Caco-2 (cell line): Measurements from ENCODE around the gene COL12A1. TPM values are rescaled to one million over a fixed set of nuclear protein-coding genes. Genes with fewer than 3 reads are reported as not detected.

Experiments
- BruUV-seq: library from RNA; stranded (reverse); fragments of 400-500 nt; replicated peaks from 2 replicates; lab custom pipeline; 2021; lab: Mats Ljungman, UMichigan
- CTCF ChIA-PET: fragments of 300-600 bp; sonication (Branson Sonifier 250); formaldehyde crosslinking; loops from one replicate; lab custom pipeline; 2022; ENCODE audit warnings: antibody characterized with exemption; lab: Charles Lee
- POLR2A ChIA-PET: fragments of 300-600 bp; sonication (Branson Sonifier 250); formaldehyde crosslinking; loops from one replicate; lab custom pipeline; 2022; ENCODE audit warnings: antibody characterized with exemption; lab: Charles Lee
- DNase-seq, 2 experiments: peaks; one replicate each; pipeline versions ENCODE4 v3.0.0 to v3.0.0-alpha.2; 2020 to 2022
- H3K27me3 ChIP-seq: replicated peaks from 2 replicates; pipeline ENCODE4 v1.6.0; 2011; ENCODE audit warnings: low read length; ENCODE audit not compliant: control insufficient read depth, insufficient read depth
- H3K36me3 ChIP-seq: 2 replicates; pipeline ENCODE4 v1.5.1; 2011; ENCODE audit warnings: low read length; ENCODE audit not compliant: control insufficient read depth, insufficient read depth
- H3K4me1 ChIP-seq: fragments of 250-450 bp; sonication (Bioruptor Pico); 2 replicates; pipeline ENCODE4 v1.5.1; 2020; ENCODE audit warnings: mild to moderate bottlenecking
- H3K4me3 ChIP-seq: 2 replicates; pipeline ENCODE4 v1.5.1; 2011; ENCODE audit warnings: low read depth, mild to moderate bottlenecking, control low read depth, low read length
- H3K9me3 ChIP-seq: fragments of 250-450 bp; sonication (Bioruptor Pico); 2 replicates; pipeline ENCODE4 v1.5.1; 2020; ENCODE audit warnings: mild to moderate bottlenecking, moderate library complexity
- H3K27ac Mint-ChIP-seq: one replicate; pipeline ENCODE4 v1.8.0; 2022; ENCODE audit warnings: mixed read lengths; ENCODE audit not compliant: unreplicated experiment
- H3K27me3 Mint-ChIP-seq: one replicate; pipeline ENCODE4 v1.8.0; 2022; ENCODE audit warnings: mixed read lengths; ENCODE audit not compliant: insufficient read depth, unreplicated experiment
- H3K36me3 Mint-ChIP-seq: one replicate; pipeline ENCODE4 v1.8.0; 2022; ENCODE audit warnings: mild to moderate bottlenecking, mixed read lengths; ENCODE audit not compliant: insufficient read depth, unreplicated experiment
- H3K4me1 Mint-ChIP-seq: one replicate; pipeline ENCODE4 v1.8.0; 2022; ENCODE audit warnings: low read depth, mixed read lengths; ENCODE audit not compliant: unreplicated experiment
- H3K4me3 Mint-ChIP-seq: one replicate; pipeline ENCODE4 v1.8.0; 2022; ENCODE audit warnings: mild to moderate bottlenecking, moderate library complexity, mixed read lengths; ENCODE audit not compliant: unreplicated experiment
- H3K9me3 Mint-ChIP-seq: one replicate; pipeline ENCODE4 v1.8.0; 2022; ENCODE audit warnings: mixed read lengths; ENCODE audit not compliant: unreplicated experiment
- CTCF ChIP-seq, 2 experiments: fragments of 200-600 bp in 1 of 2; IDR thresholded peaks; 1 replicate in 1 of 2; 2 replicates in 1 of 2; pipeline versions ENCODE4 v1.5.1 to v1.8.0; 2011 to 2022; ENCODE audit warnings: antibody characterized with exemption in 1 of 2, control low read depth in 1 of 2, inconsistent platforms in 1 of 2, low read depth in 1 of 2, low read length in 1 of 2, mild to moderate bottlenecking in 1 of 2, moderate library complexity in 1 of 2; ENCODE audit not compliant: insufficient read depth in 1 of 2, severe bottlenecking in 1 of 2, unreplicated experiment in 1 of 2
- intact Hi-C: fragments of 100-400 bp; cut with micrococcal nuclease; formaldehyde crosslinking; loops from one replicate; pipeline ENCODE4 v1.10.0; 2022; ENCODE audit not compliant: unreplicated experiment
- total RNA-seq: library from RNA; stranded (reverse); gene quantifications from 2 replicates; pipeline ENCODE4 v1.2.3, GENCODE V29; 2022

The COL12A1 gene
- total RNA-seq, 1 experiment from 2014 or later: 68.0 TPM

GRCh38 chr6:75208298-75209183, 2.7 kb upstream of the COL12A1 start:
- Histone ChIP-seq H3K36me3 (no peaks in the 10 kb centered on the region), H3K27me3 (no peaks in the 10 kb centered on the region), H3K9me3 (no peaks in the 10 kb centered on the region), H3K4me3 (no peak overlapping the region), H3K4me1 (peaks cover 13% of the 10 kb centered on the region)
- intact Hi-C loops: loop anchor here (1.0 to 10.0 kb wide), 12 partner anchors 22 to 1531 kb away; no protein-coding TSS in a partner anchor
- Mint-ChIP-seq H3K4me3 (peak overlapping the region; percentile 12), H3K27me3 (no peaks in the 10 kb centered on the region), H3K4me1 (peaks cover 14% of the 10 kb centered on the region), H3K9me3 (no peaks in the 10 kb centered on the region), H3K27ac (no peak overlapping the region), H3K36me3 (peaks cover 6% of the 10 kb centered on the region)
- ChIA-PET POLR2A (no interaction called here), CTCF (interaction anchor here (0.5 to 1.7 kb wide), 21 partner anchors 9 to 1961 kb away, joined by 3 to 12 read pairs (median 5); no protein-coding TSS in a partner anchor)
- DNase-seq: peak; percentile 73 to 83
- TF ChIP-seq CTCF (IDR thresholded peaks at IDR 0.05; ENCODE audit: insufficient read depth in 1 of 2, low read depth in 1 of 2, low read length in 1 of 2, severe bottlenecking in 1 of 2, unreplicated experiment in 1 of 2): peak; percentile 79 to 81
- BruUV-seq: no TSS peak

GRCh38 chr6:75206576-75207342, 906 bp upstream of the COL12A1 start:
- Histone ChIP-seq H3K27me3 (no peaks in the 10 kb centered on the region), H3K9me3 (no peaks in the 10 kb centered on the region), H3K36me3 (no peaks in the 10 kb centered on the region), H3K4me3 (peak overlapping the region; percentile 45), H3K4me1 (peaks cover 12% of the 10 kb centered on the region)
- no TSS peak for BruUV-seq
- POLR2A ChIA-PET: no interaction called here
- peak overlapping the region; percentile 82 for H3K4me3 Mint-ChIP-seq
- no peaks in the 10 kb centered on the region for H3K27me3 Mint-ChIP-seq
- peaks cover 24% of the 10 kb centered on the region for H3K4me1 Mint-ChIP-seq
- H3K36me3 Mint-ChIP-seq: peaks cover 6% of the 10 kb centered on the region
- H3K27ac Mint-ChIP-seq: peak overlapping the region; percentile 43
- no peak for TF ChIP-seq CTCF (IDR thresholded peaks at IDR 0.05; ENCODE audit: insufficient read depth in 1 of 2, low read depth in 1 of 2, low read length in 1 of 2, severe bottlenecking in 1 of 2, unreplicated experiment in 1 of 2)
- H3K9me3 Mint-ChIP-seq: no peaks in the 10 kb centered on the region
- intact Hi-C loops: loop anchor here (5.0 to 10.0 kb wide), 5 partner anchors 132 to 1529 kb away; no protein-coding TSS in a partner anchor
- no peak for DNase-seq
- CTCF ChIA-PET: no interaction called here
